Left lung (tissue), 10 donors: ENCODE measurements around the gene CACYBP. TPM values are rescaled to one million over a fixed set of nuclear protein-coding genes. Genes with fewer than 3 reads are reported as not detected.
A peak's percentile ranks its signal among the peaks of the same experiment; 100 is the strongest.
"Not testable (repeated sequence)": the region's sequence is repeated elsewhere in the genome, so short reads cannot be mapped to it uniquely, and the experiment has no call there.

Experiments
- ATAC-seq: fragments of 200-7000 bp; cut with Tn5 transposase; one replicate; pipeline ENCODE4 v1.9.1; 2020; ENCODE audit warnings: moderate library complexity
- DNase-seq, 4 donors: peaks; one replicate each; pipeline ENCODE4 v3.0.0-alpha.2; 2013 to 2020
- H3K27ac ChIP-seq, 2 donors: fragments of 200-600 bp; sonication (generic) in 1 of 2; one replicate each; pipeline versions ENCODE4 v1.5.0 to v1.8.0; 2020 to 2021
- H3K27me3 ChIP-seq, 2 donors: fragments of 200-600 bp; sonication (generic) in 1 of 2; one replicate each; pipeline versions ENCODE4 v1.5.0 to v1.8.0; 2020 to 2021
- H3K36me3 ChIP-seq, 2 donors: fragments of 200-600 bp; sonication (generic) in 1 of 2; one replicate each; pipeline versions ENCODE4 v1.5.0 to v1.8.0; 2020 to 2021
- H3K4me1 ChIP-seq, 2 donors: fragments of 200-600 bp; one replicate each; pipeline ENCODE4 v1.8.0; 2021
- H3K4me3 ChIP-seq, 2 donors: fragments of 200-600 bp; sonication (generic) in 1 of 2; one replicate each; pipeline versions ENCODE4 v1.5.0 to v1.8.0; 2020 to 2021; ENCODE audit warnings: mild to moderate bottlenecking in 1 of 2
- H3K9me3 ChIP-seq, 2 donors: fragments of 200-600 bp; sonication (generic) in 1 of 2; one replicate each; pipeline versions ENCODE4 v1.5.0 to v1.8.0; 2020 to 2021
- CTCF ChIP-seq, 2 donors: fragments of 200-600 bp; sonication (generic) in 1 of 2; IDR thresholded peaks; one replicate each; pipeline versions ENCODE4 v1.5.0 to v1.8.0; 2021; ENCODE audit warnings: antibody characterized with exemption in 2 of 2
- intact Hi-C, 2 donors: fragments of 100-400 bp; cut with DNase I; formaldehyde crosslinking; loops; one replicate each; pipeline versions ENCODE4 v1.11.2 to v1.14.2; 2022
- polyA plus RNA-seq, 6 donors: library from polyadenylated mRNA; unstranded; fragments of 120-200 nt; gene quantifications; one replicate each; pipeline ENCODE4 v1.2.1, GENCODE V29; 2013; ENCODE audit not compliant: insufficient read length in 6 of 6
- total RNA-seq, 2 donors: library from RNA; stranded (reverse); fragmentation: NEBNext Ultra II Directional; extraction: Animal tissue kit (Norgen Biotek cat#: 25700); gene quantifications; one replicate each; pipeline ENCODE4 v1.2.1, GENCODE V29; 2021
- donor health status: DM: no; HTN: yes; CAD: no.
- donor health status: DM: no; HTN: no; CAD: no.

The CACYBP gene
- total and polyA plus RNA-seq, 8 donors, result 69.4 to 136 (median 124) TPM

GRCh38 chr1:175043824-175044223 lies 44.1 kb downstream of the CACYBP start:
- H3K27ac ChIP-seq, result no peak overlapping the region
- no peak for TF ChIP-seq CTCF (IDR thresholded peaks at IDR 0.05)
- H3K9me3 ChIP-seq, result no peaks in the 10 kb centered on the region
- intact Hi-C loops, result no loop called here
- no peaks in the 10 kb centered on the region for H3K36me3 ChIP-seq
- no peaks in the 10 kb centered on the region for H3K27me3 ChIP-seq
- H3K4me1 ChIP-seq, result no peaks in the 10 kb centered on the region
- H3K4me3 ChIP-seq, result no peak overlapping the region
- ATAC-seq, result no peak
- DNase-seq, result no peak

- H3K4me3 ChIP-seq, H3K36me3 ChIP-seq, ATAC-seq, DNase-seq, H3K27ac ChIP-seq, intact Hi-C loops, H3K27me3 ChIP-seq, H3K4me1 ChIP-seq, H3K9me3 ChIP-seq: not testable (repeated sequence)
These were observed 44.8 kb downstream of the CACYBP start for GRCh38 chr1:175044591-175044990.

DNA sequence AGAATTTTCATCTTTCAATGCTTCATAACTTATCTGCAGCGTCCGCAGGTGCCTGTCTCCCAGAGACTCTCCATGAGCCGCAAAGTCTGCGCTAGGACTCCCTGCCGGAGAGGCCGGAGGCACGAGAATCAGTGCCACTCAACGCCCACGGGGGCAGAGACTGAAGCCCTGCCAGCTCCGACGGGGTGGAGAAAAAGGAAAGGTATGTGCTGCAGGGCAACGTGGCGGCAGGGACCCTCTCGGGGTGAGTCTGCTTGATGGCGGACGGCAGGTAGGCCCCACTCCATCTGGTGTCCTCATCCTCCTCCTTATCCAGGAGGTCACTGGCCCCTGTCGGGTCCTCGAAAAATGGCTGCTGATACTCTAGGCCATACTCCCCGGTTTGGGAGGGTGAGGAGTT lies 45.4 kb downstream of the CACYBP start:
- Histone ChIP-seq H3K4me1 (no peaks in the 10 kb centered on the region), H3K4me3 (no peak overlapping the region), H3K9me3 (no peaks in the 10 kb centered on the region), H3K27ac (no peak overlapping the region), H3K36me3 (no peaks in the 10 kb centered on the region), H3K27me3 (no peaks in the 10 kb centered on the region)
- DNase-seq (peak in 1 of 4 donors; percentile 78), ATAC-seq (no peak)
- intact Hi-C loops, result no loop called here
- no peak for TF ChIP-seq CTCF (IDR thresholded peaks at IDR 0.05)

GRCh38 chr1:175045519-175045918 lies 45.8 kb downstream of the CACYBP start:
- intact Hi-C loops, result no loop called here
- no peak for ATAC-seq
- Histone ChIP-seq H3K4me1 (no peaks in the 10 kb centered on the region), H3K36me3 (no peaks in the 10 kb centered on the region), H3K27me3 (no peaks in the 10 kb centered on the region), H3K4me3 (no peak overlapping the region), H3K9me3 (no peaks in the 10 kb centered on the region), H3K27ac (no peak overlapping the region)
- TF ChIP-seq CTCF (IDR thresholded peaks at IDR 0.05), result no peak
- DNase-seq, result no peak

GRCh38 chr1:175050992-175051391 lies 51.2 kb downstream of the CACYBP start:
- intact Hi-C loops, result no loop called here
- Histone ChIP-seq H3K9me3 (no peaks in the 10 kb centered on the region), H3K36me3 (no peaks in the 10 kb centered on the region), H3K27ac (no peak overlapping the region), H3K27me3 (no peaks in the 10 kb centered on the region), H3K4me3 (no peak overlapping the region), H3K4me1 (no peaks in the 10 kb centered on the region)
- DNase-seq (no peak), ATAC-seq (no peak)
- no peak for TF ChIP-seq CTCF (IDR thresholded peaks at IDR 0.05)

- Histone ChIP-seq H3K27ac (no peak overlapping the region), H3K4me3 (no peak overlapping the region), H3K9me3 (peaks cover 0 to 3% of the 10 kb centered on the region in 2 donors), H3K36me3 (no peaks in the 10 kb centered on the region), H3K4me1 (no peaks in the 10 kb centered on the region), H3K27me3 (no peaks in the 10 kb centered on the region)
- intact Hi-C loops, result no loop called here
- TF ChIP-seq CTCF (IDR thresholded peaks at IDR 0.05), result no peak
- DNase-seq (no peak), ATAC-seq (no peak)
These were observed 55.0 kb downstream of the CACYBP start for GRCh38 chr1:175054736-175055135.
